Neural progenitor cell (in vitro differentiated cells): Measurements from ENCODE around the gene BCR. TPM values are rescaled to one million over a fixed set of nuclear protein-coding genes. Genes with fewer than 3 reads are reported as not detected.

Experiments used
- DNase-seq: peaks from one replicate; pipeline ENCODE4 v3.0.0-alpha.2; 2016; ENCODE audit warnings: low spot score
- H2AFZ ChIP-seq: fragments of 200-600 bp; sonication (generic); replicated peaks from 2 replicates; pipeline ENCODE4 v1.6.1; 2016; ENCODE audit warnings: antibody characterized with exemption
- H3F3A ChIP-seq: fragments of 200-600 bp; sonication (generic); 2 replicates; pipeline ENCODE4 v1.6.1; 2016; ENCODE audit warnings: antibody characterized with exemption, low read depth
- H3K27ac ChIP-seq: fragments of 200-600 bp; sonication (generic); 2 replicates; pipeline ENCODE4 v1.5.1; 2016; ENCODE audit warnings: mild to moderate bottlenecking
- H3K27me3 ChIP-seq: fragments of 200-600 bp; sonication (generic); 2 replicates; pipeline ENCODE4 v1.6.1; 2016; ENCODE audit warnings: mild to moderate bottlenecking, moderate library complexity
- H3K36me3 ChIP-seq: fragments of 200-600 bp; sonication (generic); 2 replicates; pipeline ENCODE4 v1.5.1; 2016
- H3K4me1 ChIP-seq: fragments of 200-600 bp; sonication (generic); 2 replicates; pipeline ENCODE4 v1.6.1; 2016; ENCODE audit warnings: mixed run types
- H3K4me2 ChIP-seq: fragments of 200-600 bp; sonication (generic); 2 replicates; pipeline ENCODE4 v1.6.1; 2016
- H3K4me3 ChIP-seq: fragments of 200-600 bp; sonication (generic); 2 replicates; pipeline ENCODE4 v1.5.1; 2016
- H3K79me2 ChIP-seq: fragments of 200-600 bp; sonication (generic); 2 replicates; pipeline ENCODE4 v1.6.1; 2016; ENCODE audit warnings: low read depth
- H3K9ac ChIP-seq: fragments of 200-600 bp; sonication (generic); 2 replicates; pipeline ENCODE4 v1.6.1; 2016
- H3K9me3 ChIP-seq: fragments of 200-600 bp; sonication (generic); 2 replicates; pipeline ENCODE4 v1.5.1; 2016; ENCODE audit warnings: low read depth
- H4K20me1 ChIP-seq: fragments of 200-600 bp; sonication (generic); 2 replicates; pipeline ENCODE4 v1.6.1; 2016; ENCODE audit warnings: low read depth
- H3K27ac Mint-ChIP-seq: 3 replicates; pipeline ENCODE4 v1.8.0; 2021; ENCODE audit warnings: mixed read lengths
- H3K27me3 Mint-ChIP-seq: 2 replicates; pipeline ENCODE4 v1.8.0; 2022; ENCODE audit warnings: low read depth, mild to moderate bottlenecking, inconsistent platforms, moderate library complexity, mixed read lengths; ENCODE audit not compliant: insufficient read depth
- H3K36me3 Mint-ChIP-seq: 3 replicates; pipeline ENCODE4 v1.8.0; 2021; ENCODE audit warnings: mixed read lengths
- H3K4me1 Mint-ChIP-seq: 3 replicates; pipeline ENCODE4 v1.8.0; 2021; ENCODE audit warnings: mixed read lengths
- H3K4me3 Mint-ChIP-seq: 3 replicates; pipeline ENCODE4 v1.8.0; 2021; ENCODE audit warnings: mild to moderate bottlenecking, moderate library complexity, mixed read lengths
- H3K9me3 Mint-ChIP-seq: 3 replicates; pipeline ENCODE4 v1.8.0; 2020; ENCODE audit warnings: mixed read lengths
- EZH2 ChIP-seq: fragments of 200-600 bp; sonication (generic); IDR thresholded peaks from 2 replicates; pipeline ENCODE4 v1.6.1; 2017; ENCODE audit warnings: antibody characterized with exemption, mild to moderate bottlenecking, moderate library complexity
- EZH2phosphoT487 ChIP-seq: fragments of 200-600 bp; sonication (generic); IDR thresholded peaks from 2 replicates; pipeline ENCODE4 v1.6.1; 2017; ENCODE audit warnings: antibody characterized with exemption
- total RNA-seq: library from RNA; depleted of rRNA; stranded (reverse); fragments of >200 nt; gene quantifications from 2 replicates; pipeline ENCODE4 v1.2.3, GENCODE V29; 2015; ENCODE audit warnings: low replicate concordance
- TF ChIP-seq, protein P1 (sequence below): fragments of 200-600 bp; sonication (generic); IDR thresholded peaks from 2 replicates; pipeline ENCODE4 v1.5.1; 2017; ENCODE audit warnings: antibody characterized with exemption, mild to moderate bottlenecking

BCR gene
- total RNA-seq, 1 donor from 2014 or later, result 35.5 TPM

DNA sequence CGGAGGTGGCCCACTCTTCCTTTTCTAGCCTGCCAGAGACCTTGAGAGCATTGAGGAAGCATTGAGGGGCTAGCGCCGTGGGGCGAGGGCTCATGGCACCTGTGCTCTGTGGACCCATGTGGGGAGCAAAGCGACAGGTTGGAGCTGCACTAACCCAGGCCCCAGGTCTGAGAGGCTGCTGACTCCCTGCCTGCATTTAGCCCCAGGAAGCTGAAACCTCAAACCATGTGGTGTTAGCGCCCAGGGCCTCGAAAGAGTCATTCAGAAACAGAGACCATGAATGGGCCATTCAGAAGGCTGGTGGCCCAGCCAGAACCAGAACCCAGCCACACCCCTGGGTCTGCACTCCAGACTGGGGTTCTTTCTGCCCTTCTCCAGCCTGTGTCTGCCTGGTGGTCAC, 88.6 kb downstream of the BCR start:
- no peaks in the 10 kb centered on the region for H3K36me3 ChIP-seq
- no peak overlapping the region for H2AFZ ChIP-seq
- Mint-ChIP-seq H3K4me1 (peaks cover 37% of the 10 kb centered on the region), H3K27me3 (peaks cover 8% of the 10 kb centered on the region), H3K27ac (no peak overlapping the region), H3K36me3 (peaks cover 25% of the 10 kb centered on the region), H3K4me3 (no peak overlapping the region), H3K9me3 (no peaks in the 10 kb centered on the region)
- TF ChIP-seq EZH2, result no peak
- TF ChIP-seq EZH2phosphoT487, result no peak
- TF ChIP-seq, protein P1, sequence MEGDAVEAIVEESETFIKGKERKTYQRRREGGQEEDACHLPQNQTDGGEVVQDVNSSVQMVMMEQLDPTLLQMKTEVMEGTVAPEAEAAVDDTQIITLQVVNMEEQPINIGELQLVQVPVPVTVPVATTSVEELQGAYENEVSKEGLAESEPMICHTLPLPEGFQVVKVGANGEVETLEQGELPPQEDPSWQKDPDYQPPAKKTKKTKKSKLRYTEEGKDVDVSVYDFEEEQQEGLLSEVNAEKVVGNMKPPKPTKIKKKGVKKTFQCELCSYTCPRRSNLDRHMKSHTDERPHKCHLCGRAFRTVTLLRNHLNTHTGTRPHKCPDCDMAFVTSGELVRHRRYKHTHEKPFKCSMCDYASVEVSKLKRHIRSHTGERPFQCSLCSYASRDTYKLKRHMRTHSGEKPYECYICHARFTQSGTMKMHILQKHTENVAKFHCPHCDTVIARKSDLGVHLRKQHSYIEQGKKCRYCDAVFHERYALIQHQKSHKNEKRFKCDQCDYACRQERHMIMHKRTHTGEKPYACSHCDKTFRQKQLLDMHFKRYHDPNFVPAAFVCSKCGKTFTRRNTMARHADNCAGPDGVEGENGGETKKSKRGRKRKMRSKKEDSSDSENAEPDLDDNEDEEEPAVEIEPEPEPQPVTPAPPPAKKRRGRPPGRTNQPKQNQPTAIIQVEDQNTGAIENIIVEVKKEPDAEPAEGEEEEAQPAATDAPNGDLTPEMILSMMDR, result no peak
- H3K79me2 ChIP-seq, result no peaks in the 10 kb centered on the region
- H3K9ac ChIP-seq, result no peak overlapping the region
- peaks cover 18% of the 10 kb centered on the region for H3K4me1 ChIP-seq
- H3K4me3 ChIP-seq, result no peak overlapping the region
- H3K4me2 ChIP-seq, result no peak overlapping the region
- no peaks in the 10 kb centered on the region for H3K9me3 ChIP-seq
- H3K27ac ChIP-seq, result no peak overlapping the region
- H3K27me3 ChIP-seq, result no peaks in the 10 kb centered on the region
- peaks cover 8% of the 10 kb centered on the region for H3F3A ChIP-seq
- peaks cover 44% of the 10 kb centered on the region for H4K20me1 ChIP-seq
- DNase-seq, result no peak

- Histone ChIP-seq H3K36me3 (no peaks in the 10 kb centered on the region), H3K9ac (no peak overlapping the region), H3K79me2 (no peaks in the 10 kb centered on the region), H3K27me3 (no peaks in the 10 kb centered on the region), H3K4me2 (no peak overlapping the region), H3F3A (peaks cover 8% of the 10 kb centered on the region), H3K27ac (no peak overlapping the region), H3K9me3 (no peaks in the 10 kb centered on the region), H3K4me3 (no peak overlapping the region), H4K20me1 (peaks cover 44% of the 10 kb centered on the region), H2AFZ (no peak overlapping the region), H3K4me1 (peaks cover 18% of the 10 kb centered on the region)
- H3K9me3 Mint-ChIP-seq, result no peaks in the 10 kb centered on the region
- peaks cover 25% of the 10 kb centered on the region for H3K36me3 Mint-ChIP-seq
- TF ChIP-seq EZH2phosphoT487 (no peak), EZH2 (no peak)
- TF ChIP-seq, protein P1, result no peak
- H3K27ac Mint-ChIP-seq, result peak overlapping the region; percentile 58
- peaks cover 37% of the 10 kb centered on the region for H3K4me1 Mint-ChIP-seq
- H3K4me3 Mint-ChIP-seq, result no peak overlapping the region
- H3K27me3 Mint-ChIP-seq, result peaks cover 8% of the 10 kb centered on the region
- no peak for DNase-seq
Measured at GRCh38 chr22:23269441-23270211, 89.3 kb downstream of the BCR start.

- Mint-ChIP-seq H3K4me3 (peak overlapping the region; percentile 51), H3K27ac (peak overlapping the region; percentile 74), H3K4me1 (peaks cover 37% of the 10 kb centered on the region), H3K9me3 (no peaks in the 10 kb centered on the region), H3K27me3 (peaks cover 10% of the 10 kb centered on the region), H3K36me3 (peaks cover 25% of the 10 kb centered on the region)
- Histone ChIP-seq H4K20me1 (peaks cover 44% of the 10 kb centered on the region), H3K36me3 (no peaks in the 10 kb centered on the region), H3K79me2 (no peaks in the 10 kb centered on the region), H3K9me3 (no peaks in the 10 kb centered on the region), H3K27ac (no peak overlapping the region), H3K4me1 (peaks cover 18% of the 10 kb centered on the region), H3F3A (peaks cover 8% of the 10 kb centered on the region), H3K27me3 (no peaks in the 10 kb centered on the region), H3K4me2 (peak overlapping the region; percentile 41), H3K4me3 (no peak overlapping the region), H2AFZ (no peak overlapping the region), H3K9ac (no peak overlapping the region)
- TF ChIP-seq, protein P1, result peak; percentile 28
- TF ChIP-seq EZH2, result no peak
- TF ChIP-seq EZH2phosphoT487, result no peak
- DNase-seq, result peak; percentile 34
Measured at GRCh38 chr22:23270212-23270733, 90.0 kb downstream of the BCR start.
